HG03558 (cell line): ENCODE measurements around the gene TPRG1.
A peak's percentile ranks its signal among the peaks of the same experiment; 100 is the strongest.
"Not testable (repeated sequence)": the region's sequence is repeated elsewhere in the genome, so short reads cannot be mapped to it uniquely, and the experiment has no call there.

Source experiments
- ATAC-seq: cut with Tn5 transposase; IDR thresholded peaks from one replicate; pipeline ENCODE4 v1.9.1; 2021; ENCODE audit warnings: moderate number of reproducible peaks; ENCODE audit not compliant: unreplicated experiment; ENCODE audit errors: extremely low read depth

The TPRG1 gene

GRCh38 chr3:189304465-189305351 is 132.9 kb downstream of the TPRG1 start:
- no peak for ATAC-seq

GRCh38 chr3:189305412-189305811 is 133.6 kb downstream of the TPRG1 start:
- no peak for ATAC-seq

GRCh38 chr3:189307963-189308362 is 136.2 kb downstream of the TPRG1 start:
- ATAC-seq: no peak

- ATAC-seq: no peak
Measured at GRCh38 chr3:189308608-189309007, 136.8 kb downstream of the TPRG1 start.

- ATAC-seq: no peak
Measured at GRCh38 chr3:189309400-189309975, 137.7 kb downstream of the TPRG1 start.

GRCh38 chr3:189311521-189311920 is 139.8 kb downstream of the TPRG1 start:
- no peak for ATAC-seq

GRCh38 chr3:189312866-189313265 is 141.1 kb downstream of the TPRG1 start:
- ATAC-seq: no peak

GRCh38 chr3:189316296-189317019 is 144.7 kb downstream of the TPRG1 start:
- ATAC-seq: no peak

- ATAC-seq: no peak
Measured at GRCh38 chr3:189317911-189318310, 146.1 kb downstream of the TPRG1 start.

GRCh38 chr3:189320511-189320910 is 148.7 kb downstream of the TPRG1 start:
- no peak for ATAC-seq

- ATAC-seq: no peak
Measured at GRCh38 chr3:189322339-189322738, 150.6 kb downstream of the TPRG1 start.

- peak; percentile 100 for ATAC-seq
Measured at GRCh38 chr3:189324538-189325138, 152.9 kb downstream of the TPRG1 start.

GRCh38 chr3:189325454-189325853 is 153.7 kb downstream of the TPRG1 start:
- ATAC-seq: no peak

- not testable (repeated sequence) for ATAC-seq
Measured at GRCh38 chr3:189329630-189330029, 157.9 kb downstream of the TPRG1 start.

GRCh38 chr3:189330066-189330465 is 158.3 kb downstream of the TPRG1 start:
- ATAC-seq: no peak

- no peak for ATAC-seq
Measured at GRCh38 chr3:189331002-189331418, 159.2 kb downstream of the TPRG1 start.

- ATAC-seq: no peak
Measured at GRCh38 chr3:189334064-189334920, 162.5 kb downstream of the TPRG1 start.

GRCh38 chr3:189337673-189338091 is 165.9 kb downstream of the TPRG1 start:
- no peak for ATAC-seq

- ATAC-seq: no peak
Measured at GRCh38 chr3:189338366-189338765, 166.6 kb downstream of the TPRG1 start.

GRCh38 chr3:189339996-189340395 is 168.2 kb downstream of the TPRG1 start:
- no peak for ATAC-seq
